ENCODE measurements around the gene DEFB123. TPM values are rescaled to one million over a fixed set of nuclear protein-coding genes. Genes with fewer than 3 reads are reported as not detected.
A peak's percentile ranks its signal among the peaks of the same experiment; 100 is the strongest.

Gene DEFB123
- total RNA-seq, 2 donors from 2014 or later: not detected

- no peak for TF ChIP-seq CTCF (IDR thresholded peaks at IDR 0.05)
- Histone ChIP-seq H3K4me3 (no peak overlapping the region), H3K9me3 (no peaks in the 10 kb centered on the region), H3K27me3 (replicated peaks; ENCODE audit: insufficient read depth) (no peaks in the 10 kb centered on the region), H3K36me3 (no peaks in the 10 kb centered on the region), H3K4me1 (ENCODE audit: control insufficient read depth in 1 of 2, low read depth in 2 of 2) (peaks cover 15 to 28% of the 10 kb centered on the region in 2 donors), H3K27ac (peak overlapping the region; percentile 53 to 79)
- DNase-seq (ENCODE audit: low spot score) (no peak), ATAC-seq (ENCODE audit: insufficient number of reproducible peaks, low FRiP score, low read depth) (no peak)
Observed at GRCh38 chr20:31497838-31498540, 57.6 kb downstream of the DEFB123 start.

Other genes starting within 250 kb of the DEFB123 start
- not detected for gene DEFB115, start 183.0 kb upstream of the DEFB123 start, total RNA-seq
- not detected for gene DEFB116, start 132.0 kb upstream of the DEFB123 start, total RNA-seq
- not detected for gene DEFB118, start 72.0 kb upstream of the DEFB123 start, total RNA-seq
- not detected for gene DEFB119, start 50.0 kb upstream of the DEFB123 start, total RNA-seq
- gene DEFB121, start 34.4 kb upstream of the DEFB123 start, total RNA-seq: not detected
- gene DEFB124, start 34.5 kb downstream of the DEFB123 start, total RNA-seq: not detected
- 1 to 10 TPM; 4.3 TPM for gene REM1, start 34.7 kb downstream of the DEFB123 start, total RNA-seq
- gene HM13, start 73.8 kb downstream of the DEFB123 start, total RNA-seq: 10 to 100 TPM; 71.6 to 76.7 TPM
- 100 to 1,000 TPM; 310 to 944 TPM for gene ID1, start 164.7 kb downstream of the DEFB123 start, total RNA-seq
- 1 to 10 TPM in 1 of 2 donors, not detected in 1; 4.9 TPM for gene COX4I2, start 197.3 kb downstream of the DEFB123 start, total RNA-seq

Measured in thoracic aorta (tissue), 2 donors.